Neural cell (in vitro differentiated cells): Measurements from ENCODE around the gene NDUFA8. TPM values are rescaled to one million over a fixed set of nuclear protein-coding genes. Genes with fewer than 3 reads are reported as not detected.

ENCODE experiments used
- H2AFZ ChIP-seq: fragments of 200-600, 300-800 bp; sonication (generic), shearing (Covaris generic); 2 replicates; pipeline ENCODE4 v1.6.0; 2014; ENCODE audit warnings: low read depth, mild to moderate bottlenecking, antibody characterized with exemption, low read length, moderate library complexity
- H3F3A ChIP-seq: fragments of 200-600 bp; shearing (Covaris generic); 2 replicates; pipeline ENCODE4 v1.6.1; 2016; ENCODE audit warnings: mild to moderate bottlenecking, moderate library complexity, mixed read lengths, antibody characterized with exemption, low read length; ENCODE audit not compliant: insufficient read depth, poor library complexity, severe bottlenecking
- H3K27ac ChIP-seq: fragments of 200-600, 300-800 bp; sonication (generic), shearing (Covaris generic); 2 replicates; pipeline ENCODE4 v1.5.1; 2014; ENCODE audit warnings: mild to moderate bottlenecking, low read length, moderate library complexity
- H3K27me3 ChIP-seq: fragments of 300-800, 200-600 bp; sonication (generic), shearing (Covaris generic); 2 replicates; pipeline ENCODE4 v1.6.0; 2014; ENCODE audit warnings: mild to moderate bottlenecking, low read depth, low read length, moderate library complexity; ENCODE audit not compliant: insufficient read depth
- H3K36me3 ChIP-seq: fragments of 300-800, 200-600 bp; sonication (generic), shearing (Covaris generic); 2 replicates; pipeline ENCODE4 v1.5.1; 2014; ENCODE audit warnings: mild to moderate bottlenecking, antibody characterized with exemption, low read length, moderate library complexity; ENCODE audit not compliant: insufficient read depth
- H3K4me2 ChIP-seq: fragments of 300-800, 200-600 bp; sonication (generic), shearing (Covaris generic); 2 replicates; pipeline ENCODE4 v1.6.0; 2014; ENCODE audit warnings: mild to moderate bottlenecking, low read length
- H3K4me3 ChIP-seq: fragments of 300-800, 200-600 bp; sonication (generic), shearing (Covaris generic); 2 replicates; pipeline ENCODE4 v1.5.1; 2014; ENCODE audit warnings: mild to moderate bottlenecking, low read length, moderate library complexity
- H3K79me2 ChIP-seq: fragments of 200-600 bp; shearing (Covaris generic); replicated peaks from 2 replicates; pipeline ENCODE4 v1.6.0; 2014; ENCODE audit warnings: mild to moderate bottlenecking, low read length, moderate library complexity; ENCODE audit not compliant: insufficient read depth
- H3K9ac ChIP-seq: fragments of 300-800, 200-600 bp; sonication (generic), shearing (Covaris generic); 2 replicates; pipeline ENCODE4 v1.6.1; 2016; ENCODE audit warnings: mild to moderate bottlenecking, low read length, mixed read lengths
- H3K9me2 ChIP-seq: fragments of 200-600 bp; shearing (Covaris generic); 2 replicates; pipeline ENCODE4 v1.6.1; 2016; ENCODE audit warnings: mild to moderate bottlenecking, low read length, mixed read lengths; ENCODE audit not compliant: insufficient read depth
- H3K9me3 ChIP-seq: fragments of 200-600, 300-800 bp; sonication (generic), shearing (Covaris generic); 2 replicates; pipeline ENCODE4 v1.6.1; 2016; ENCODE audit warnings: mild to moderate bottlenecking, mixed run types, low read length, moderate library complexity, mixed read lengths
- H4K20me1 ChIP-seq: fragments of 200-600 bp; shearing (Covaris generic); 2 replicates; pipeline ENCODE4 v1.6.1; 2016; ENCODE audit warnings: mild to moderate bottlenecking, mixed run types; ENCODE audit not compliant: insufficient read depth
- EP300 ChIP-seq: fragments of 450-650 bp; conservative IDR thresholded peaks from 2 replicates; pipeline ENCODE4 v1.6.1; 2014; ENCODE audit warnings: antibody characterized with exemption, mild to moderate bottlenecking, moderate library complexity; ENCODE audit not compliant: poor library complexity, severe bottlenecking
- EZH2 ChIP-seq: fragments of 200-600, 300-800 bp; shearing (Covaris generic), sonication (generic); IDR thresholded peaks from 2 replicates; pipeline ENCODE4 v1.6.1; 2014; ENCODE audit warnings: antibody characterized with exemption, low read length, borderline replicate concordance, mild to moderate bottlenecking; ENCODE audit not compliant: insufficient read depth, poor library complexity, severe bottlenecking
- MXI1 ChIP-seq: fragments of 450-650 bp; conservative IDR thresholded peaks from 2 replicates; pipeline ENCODE4 v1.6.1; 2014; ENCODE audit warnings: antibody characterized with exemption, mild to moderate bottlenecking; ENCODE audit not compliant: poor library complexity, severe bottlenecking
- POLR2AphosphoS5 ChIP-seq: IDR thresholded peaks from 2 replicates; pipeline ENCODE4 v1.6.1; 2012
- RAD21 ChIP-seq: fragments of 450-650 bp; conservative IDR thresholded peaks from 2 replicates; pipeline ENCODE4 v1.6.1; 2014; ENCODE audit warnings: antibody characterized with exemption, mild to moderate bottlenecking, moderate library complexity
- SMC3 ChIP-seq: fragments of 450-650 bp; conservative IDR thresholded peaks from 2 replicates; pipeline ENCODE4 v1.6.1; 2014; ENCODE audit warnings: antibody characterized with exemption, mild to moderate bottlenecking, moderate library complexity; ENCODE audit not compliant: poor library complexity
- TAF1 ChIP-seq: IDR thresholded peaks from 2 replicates; pipeline ENCODE4 v1.6.1; 2012; ENCODE audit warnings: low read depth
- polyA plus RNA-seq: library from polyadenylated mRNA; depleted of rRNA; stranded (reverse); fragments of >200 nt; gene quantifications from 2 replicates; pipeline ENCODE4 v1.2.3, GENCODE V29; 2014
- TF ChIP-seq, protein P1 (sequence below): fragments of 450-650 bp; IDR thresholded peaks from 2 replicates; pipeline ENCODE4 v1.5.1; 2014; ENCODE audit warnings: antibody characterized with exemption, mild to moderate bottlenecking, moderate library complexity; ENCODE audit not compliant: poor library complexity, severe bottlenecking
- TF ChIP-seq, protein P2 (sequence below): IDR thresholded peaks from 2 replicates; pipeline ENCODE4 v1.6.1; 2012; ENCODE audit warnings: borderline replicate concordance

Gene NDUFA8
- polyA plus RNA-seq, 1 donor from 2014 or later = 65.0 TPM

DNA sequence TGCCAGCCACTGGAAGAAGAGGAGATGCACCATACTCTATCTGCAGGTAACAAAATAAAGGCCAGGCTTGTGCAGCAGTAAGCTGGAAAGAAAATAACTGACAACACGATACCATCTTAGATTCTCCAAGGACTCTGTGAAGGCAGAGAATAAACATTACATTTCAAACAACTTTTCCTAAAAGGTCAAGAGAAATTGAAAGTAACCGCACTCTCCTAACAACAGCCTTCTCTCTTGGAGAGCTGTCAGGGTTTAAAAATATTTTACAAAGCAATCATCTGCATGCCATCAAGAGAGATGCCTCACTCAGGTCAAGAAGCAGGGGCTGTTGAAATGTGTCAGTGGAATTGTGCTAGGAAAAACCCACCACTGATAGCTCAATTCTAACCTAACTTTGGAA, 53.0 kb downstream of the NDUFA8 start:
- no peak overlapping the region for H3K4me2 ChIP-seq
- no peaks in the 10 kb centered on the region for H3K27me3 ChIP-seq
- no peak overlapping the region for H2AFZ ChIP-seq
- no peak overlapping the region for H3K27ac ChIP-seq
- H3K9me3 ChIP-seq = no peaks in the 10 kb centered on the region
- H3K36me3 ChIP-seq = no peaks in the 10 kb centered on the region
- H3K9me2 ChIP-seq = no peaks in the 10 kb centered on the region
- H3F3A ChIP-seq = no peaks in the 10 kb centered on the region
- no peak overlapping the region for H3K9ac ChIP-seq
- H3K4me3 ChIP-seq = no peak overlapping the region
- no peaks in the 10 kb centered on the region for H3K79me2 ChIP-seq
- no peak for TF ChIP-seq SMC3
- TF ChIP-seq MXI1 = no peak
- TF ChIP-seq, protein P1, sequence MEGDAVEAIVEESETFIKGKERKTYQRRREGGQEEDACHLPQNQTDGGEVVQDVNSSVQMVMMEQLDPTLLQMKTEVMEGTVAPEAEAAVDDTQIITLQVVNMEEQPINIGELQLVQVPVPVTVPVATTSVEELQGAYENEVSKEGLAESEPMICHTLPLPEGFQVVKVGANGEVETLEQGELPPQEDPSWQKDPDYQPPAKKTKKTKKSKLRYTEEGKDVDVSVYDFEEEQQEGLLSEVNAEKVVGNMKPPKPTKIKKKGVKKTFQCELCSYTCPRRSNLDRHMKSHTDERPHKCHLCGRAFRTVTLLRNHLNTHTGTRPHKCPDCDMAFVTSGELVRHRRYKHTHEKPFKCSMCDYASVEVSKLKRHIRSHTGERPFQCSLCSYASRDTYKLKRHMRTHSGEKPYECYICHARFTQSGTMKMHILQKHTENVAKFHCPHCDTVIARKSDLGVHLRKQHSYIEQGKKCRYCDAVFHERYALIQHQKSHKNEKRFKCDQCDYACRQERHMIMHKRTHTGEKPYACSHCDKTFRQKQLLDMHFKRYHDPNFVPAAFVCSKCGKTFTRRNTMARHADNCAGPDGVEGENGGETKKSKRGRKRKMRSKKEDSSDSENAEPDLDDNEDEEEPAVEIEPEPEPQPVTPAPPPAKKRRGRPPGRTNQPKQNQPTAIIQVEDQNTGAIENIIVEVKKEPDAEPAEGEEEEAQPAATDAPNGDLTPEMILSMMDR = no peak
- no peak for TF ChIP-seq RAD21
- H4K20me1 ChIP-seq = no peaks in the 10 kb centered on the region

DNA sequence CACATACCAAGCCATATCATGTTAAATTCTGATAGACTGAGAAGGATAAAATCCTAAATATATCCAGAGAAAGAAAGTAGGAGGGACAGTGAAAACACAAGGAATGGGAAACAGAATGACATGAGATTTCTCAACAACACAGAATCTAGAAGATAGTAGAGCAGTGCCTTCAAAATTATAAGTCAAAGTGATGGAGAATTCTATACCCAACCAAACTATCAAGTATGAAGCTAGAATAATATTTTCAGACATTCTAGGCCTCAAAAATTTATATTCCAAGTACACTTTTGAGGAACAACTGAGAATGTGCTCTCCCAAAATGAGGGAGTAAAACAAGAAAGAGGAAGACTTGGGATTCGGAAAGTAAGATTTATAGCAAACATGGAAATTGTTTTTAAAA, 55.6 kb downstream of the NDUFA8 start:
- Histone ChIP-seq H4K20me1 (no peaks in the 10 kb centered on the region), H3K27me3 (no peaks in the 10 kb centered on the region), H3K9ac (no peak overlapping the region), H3K27ac (no peak overlapping the region), H2AFZ (no peak overlapping the region), H3K9me3 (no peaks in the 10 kb centered on the region), H3K9me2 (no peaks in the 10 kb centered on the region), H3K79me2 (no peaks in the 10 kb centered on the region), H3K4me2 (no peak overlapping the region), H3K4me3 (no peak overlapping the region), H3F3A (no peaks in the 10 kb centered on the region), H3K36me3 (no peaks in the 10 kb centered on the region)
- TF ChIP-seq EZH2 (no peak), SMC3 (no peak), EP300 (no peak), POLR2AphosphoS5 (no peak), RAD21 (no peak), MXI1 (no peak), TAF1 (no peak)
- TF ChIP-seq, protein P2, sequence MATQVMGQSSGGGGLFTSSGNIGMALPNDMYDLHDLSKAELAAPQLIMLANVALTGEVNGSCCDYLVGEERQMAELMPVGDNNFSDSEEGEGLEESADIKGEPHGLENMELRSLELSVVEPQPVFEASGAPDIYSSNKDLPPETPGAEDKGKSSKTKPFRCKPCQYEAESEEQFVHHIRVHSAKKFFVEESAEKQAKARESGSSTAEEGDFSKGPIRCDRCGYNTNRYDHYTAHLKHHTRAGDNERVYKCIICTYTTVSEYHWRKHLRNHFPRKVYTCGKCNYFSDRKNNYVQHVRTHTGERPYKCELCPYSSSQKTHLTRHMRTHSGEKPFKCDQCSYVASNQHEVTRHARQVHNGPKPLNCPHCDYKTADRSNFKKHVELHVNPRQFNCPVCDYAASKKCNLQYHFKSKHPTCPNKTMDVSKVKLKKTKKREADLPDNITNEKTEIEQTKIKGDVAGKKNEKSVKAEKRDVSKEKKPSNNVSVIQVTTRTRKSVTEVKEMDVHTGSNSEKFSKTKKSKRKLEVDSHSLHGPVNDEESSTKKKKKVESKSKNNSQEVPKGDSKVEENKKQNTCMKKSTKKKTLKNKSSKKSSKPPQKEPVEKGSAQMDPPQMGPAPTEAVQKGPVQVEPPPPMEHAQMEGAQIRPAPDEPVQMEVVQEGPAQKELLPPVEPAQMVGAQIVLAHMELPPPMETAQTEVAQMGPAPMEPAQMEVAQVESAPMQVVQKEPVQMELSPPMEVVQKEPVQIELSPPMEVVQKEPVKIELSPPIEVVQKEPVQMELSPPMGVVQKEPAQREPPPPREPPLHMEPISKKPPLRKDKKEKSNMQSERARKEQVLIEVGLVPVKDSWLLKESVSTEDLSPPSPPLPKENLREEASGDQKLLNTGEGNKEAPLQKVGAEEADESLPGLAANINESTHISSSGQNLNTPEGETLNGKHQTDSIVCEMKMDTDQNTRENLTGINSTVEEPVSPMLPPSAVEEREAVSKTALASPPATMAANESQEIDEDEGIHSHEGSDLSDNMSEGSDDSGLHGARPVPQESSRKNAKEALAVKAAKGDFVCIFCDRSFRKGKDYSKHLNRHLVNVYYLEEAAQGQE = no peak
- TF ChIP-seq, protein P1 = no peak
